Stimulated activated naive CD8-positive, alpha-beta T cell treated with anti-CD3 and anti-CD28 coated beads, Interleukin-15, amount 100 ng/mL, for 72 hours (primary cell): ENCODE results near the gene PTMA.

Experiments
- ATAC-seq: fragments of 150-1000 bp; cut with Tn5 transposase; 2 replicates; pipeline ENCODE4 v1.10.0; 2021; ENCODE audit warnings: mild to moderate bottlenecking, moderate library complexity
- DNase-seq, 2 donors: peaks; one replicate each; pipeline ENCODE4 v3.0.0; 2021 to 2022
- H3K27ac Mint-ChIP-seq, 2 donors: one replicate each; pipeline ENCODE4 v1.8.0; 2022; ENCODE audit warnings: mild to moderate bottlenecking in 2 of 2, mixed read lengths in 2 of 2, moderate library complexity in 2 of 2
- H3K27me3 Mint-ChIP-seq: one replicate; pipeline ENCODE4 v1.8.0; 2022; ENCODE audit warnings: mixed read lengths
- H3K4me1 Mint-ChIP-seq: one replicate; pipeline ENCODE4 v1.8.0; 2022; ENCODE audit warnings: mild to moderate bottlenecking, mixed read lengths
- H3K4me3 Mint-ChIP-seq, 2 donors: one replicate each; pipeline ENCODE4 v1.8.0; 2022; ENCODE audit warnings: mild to moderate bottlenecking in 2 of 2, mixed read lengths in 2 of 2, moderate library complexity in 1 of 2
- H3K9me3 Mint-ChIP-seq, 2 donors: one replicate each; pipeline ENCODE4 v1.8.0; 2022; ENCODE audit warnings: mixed read lengths in 2 of 2

Gene PTMA

DNA sequence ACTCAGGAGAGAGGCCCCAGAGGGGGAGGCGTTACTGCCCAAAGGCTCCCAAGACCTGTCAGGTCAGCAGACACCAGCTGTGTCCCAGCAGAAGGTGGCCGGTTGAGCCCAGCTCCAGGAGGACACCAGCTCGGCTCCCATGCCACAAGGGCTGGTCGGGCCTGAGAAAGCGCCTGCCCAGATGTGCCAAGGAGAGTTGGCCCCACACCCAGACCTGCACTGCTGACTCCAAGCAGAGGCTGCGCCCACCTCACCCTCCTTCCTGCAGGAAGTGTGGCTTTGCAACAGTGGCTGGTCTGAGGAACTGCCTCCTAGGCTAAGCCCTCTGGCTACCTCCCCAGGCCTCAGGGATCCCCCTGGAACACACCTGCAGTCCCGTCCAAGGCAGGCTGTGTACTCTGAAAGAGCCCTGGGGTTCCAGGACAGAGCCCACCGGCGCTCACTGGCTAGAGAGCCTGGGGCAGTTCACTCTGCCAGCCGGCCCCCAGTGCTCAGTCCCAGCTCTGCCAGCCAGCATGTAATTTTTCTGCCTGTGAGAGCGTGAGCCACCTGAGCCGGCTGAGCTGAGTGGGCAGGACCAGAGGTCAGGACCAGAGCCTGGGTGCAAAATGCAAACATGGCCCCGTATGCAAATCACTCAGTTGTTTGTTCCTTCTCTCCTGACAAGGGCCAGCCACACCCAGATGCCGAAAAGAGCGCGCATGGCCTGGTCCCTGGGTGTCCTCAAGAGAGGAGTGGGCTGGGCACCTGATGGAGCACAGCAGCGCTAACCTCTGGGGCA is 36.9 kb upstream of the PTMA start:
- DNase-seq = no peak
- no peak for ATAC-seq
- Mint-ChIP-seq H3K4me3 (no peak overlapping the region), H3K27me3 (no peaks in the 10 kb centered on the region), H3K27ac (no peak overlapping the region), H3K9me3 (no peaks in the 10 kb centered on the region), H3K4me1 (peaks cover 44% of the 10 kb centered on the region)

DNA sequence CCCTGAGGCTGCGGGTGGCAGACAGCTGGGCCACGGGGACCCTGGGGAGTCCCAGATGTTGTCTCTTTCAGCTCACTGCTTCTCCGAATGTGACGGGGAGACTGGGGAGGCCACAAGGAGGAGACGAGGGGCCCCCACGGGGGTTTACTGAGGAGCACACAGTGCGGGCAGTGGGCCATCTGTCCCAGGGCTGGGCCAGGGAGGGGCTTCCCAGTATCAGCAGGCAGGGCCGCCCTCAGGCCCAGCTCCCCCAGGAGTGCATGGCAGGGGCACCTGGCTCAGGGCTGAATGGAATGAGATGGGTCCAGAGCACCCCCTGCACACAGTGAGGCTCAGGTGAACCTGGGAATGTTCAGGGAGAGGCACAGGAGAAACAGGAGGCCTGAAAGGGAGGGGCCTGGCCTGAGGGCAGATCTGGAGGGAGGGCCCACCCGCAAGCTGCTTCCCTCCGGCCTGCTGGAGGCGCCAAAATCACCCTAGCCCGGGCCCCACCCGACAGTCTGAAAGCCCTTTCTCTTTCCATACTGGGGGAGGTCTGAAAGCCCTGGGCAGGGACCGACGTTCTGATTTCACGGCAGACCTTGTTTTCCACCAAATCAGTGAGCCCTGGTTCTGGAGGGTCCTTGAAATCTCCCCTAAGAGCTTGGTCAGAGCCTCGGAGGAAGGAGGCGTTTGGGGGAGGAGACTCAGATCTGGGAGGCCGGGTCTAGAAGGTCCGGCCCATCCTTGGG is 35.5 kb upstream of the PTMA start:
- ATAC-seq = no peak
- no peak overlapping the region for H3K4me3 Mint-ChIP-seq
- no peaks in the 10 kb centered on the region for H3K9me3 Mint-ChIP-seq
- H3K27ac Mint-ChIP-seq = peak overlapping the region in 1 of 2 donors; percentile 80
- peaks cover 44% of the 10 kb centered on the region for H3K4me1 Mint-ChIP-seq
- no peak for DNase-seq
- H3K27me3 Mint-ChIP-seq = no peaks in the 10 kb centered on the region

GRCh38 chr2:231673348-231673770 is 35.0 kb upstream of the PTMA start:
- Mint-ChIP-seq H3K9me3 (no peaks in the 10 kb centered on the region), H3K27me3 (no peaks in the 10 kb centered on the region), H3K27ac (no peak overlapping the region), H3K4me1 (peaks cover 46% of the 10 kb centered on the region), H3K4me3 (no peak overlapping the region)
- DNase-seq (no peak), ATAC-seq (no peak)

GRCh38 chr2:231674587-231675338 is 33.6 kb upstream of the PTMA start:
- Mint-ChIP-seq H3K27ac (peak overlapping the region in 1 of 2 donors; percentile 42), H3K9me3 (no peaks in the 10 kb centered on the region), H3K4me3 (peak overlapping the region in 1 of 2 donors; percentile 24), H3K4me1 (peaks cover 46% of the 10 kb centered on the region), H3K27me3 (peaks cover 2% of the 10 kb centered on the region)
- peak; percentile 69 to 76 for DNase-seq
- ATAC-seq = peak; percentile 87

- Mint-ChIP-seq H3K4me1 (peaks cover 50% of the 10 kb centered on the region), H3K27ac (no peak overlapping the region)
- no peak for ATAC-seq
Observed at GRCh38 chr2:231676243-231676642, 32.1 kb upstream of the PTMA start.

DNA sequence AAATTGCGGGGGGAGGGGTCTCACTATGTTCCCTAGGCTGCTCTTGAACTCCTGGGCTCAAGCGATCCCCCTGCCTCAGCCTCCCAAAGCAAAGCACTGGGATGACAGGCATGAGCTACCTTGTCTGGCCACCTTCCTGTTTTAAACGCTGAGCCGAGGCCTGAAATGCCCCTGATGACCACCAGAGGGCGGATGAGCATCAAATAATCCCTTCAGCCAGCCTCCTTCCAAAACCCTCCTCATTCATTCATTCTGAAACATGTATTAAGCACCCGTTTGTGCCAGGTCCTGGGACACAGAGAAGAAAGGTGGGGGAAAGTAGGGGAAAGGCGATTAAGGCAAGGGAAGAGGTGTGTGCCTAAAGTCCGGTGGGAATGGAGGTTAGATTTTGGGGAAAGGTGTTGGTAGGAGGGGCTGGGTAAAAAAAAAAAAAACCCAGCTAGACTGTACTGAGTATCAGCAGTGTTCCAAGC is 30.7 kb upstream of the PTMA start:
- ATAC-seq (peak; percentile 66), DNase-seq (peak; percentile 82 to 85)
- H3K9me3 Mint-ChIP-seq = no peaks in the 10 kb centered on the region
- H3K4me3 Mint-ChIP-seq = peak overlapping the region in 1 of 2 donors; percentile 11
- peaks cover 26% of the 10 kb centered on the region for H3K27me3 Mint-ChIP-seq
- peaks cover 45% of the 10 kb centered on the region for H3K4me1 Mint-ChIP-seq
- no peak overlapping the region for H3K27ac Mint-ChIP-seq

More at GRCh38 chr2:231676243-231676642, 32.1 kb upstream of the PTMA start:
- DNase-seq = no peak
- Mint-ChIP-seq H3K27me3 (peaks cover 12% of the 10 kb centered on the region), H3K9me3 (no peaks in the 10 kb centered on the region), H3K4me3 (no peak overlapping the region)

- DNase-seq (no peak), ATAC-seq (no peak)
- peaks cover 43% of the 10 kb centered on the region for H3K4me1 Mint-ChIP-seq
- H3K9me3 Mint-ChIP-seq = no peaks in the 10 kb centered on the region
- no peak overlapping the region for H3K27ac Mint-ChIP-seq
- H3K4me3 Mint-ChIP-seq = peak overlapping the region; percentile 32 to 53
- H3K27me3 Mint-ChIP-seq = peaks cover 47% of the 10 kb centered on the region
Observed at GRCh38 chr2:231679908-231680284, 28.4 kb upstream of the PTMA start.

DNA sequence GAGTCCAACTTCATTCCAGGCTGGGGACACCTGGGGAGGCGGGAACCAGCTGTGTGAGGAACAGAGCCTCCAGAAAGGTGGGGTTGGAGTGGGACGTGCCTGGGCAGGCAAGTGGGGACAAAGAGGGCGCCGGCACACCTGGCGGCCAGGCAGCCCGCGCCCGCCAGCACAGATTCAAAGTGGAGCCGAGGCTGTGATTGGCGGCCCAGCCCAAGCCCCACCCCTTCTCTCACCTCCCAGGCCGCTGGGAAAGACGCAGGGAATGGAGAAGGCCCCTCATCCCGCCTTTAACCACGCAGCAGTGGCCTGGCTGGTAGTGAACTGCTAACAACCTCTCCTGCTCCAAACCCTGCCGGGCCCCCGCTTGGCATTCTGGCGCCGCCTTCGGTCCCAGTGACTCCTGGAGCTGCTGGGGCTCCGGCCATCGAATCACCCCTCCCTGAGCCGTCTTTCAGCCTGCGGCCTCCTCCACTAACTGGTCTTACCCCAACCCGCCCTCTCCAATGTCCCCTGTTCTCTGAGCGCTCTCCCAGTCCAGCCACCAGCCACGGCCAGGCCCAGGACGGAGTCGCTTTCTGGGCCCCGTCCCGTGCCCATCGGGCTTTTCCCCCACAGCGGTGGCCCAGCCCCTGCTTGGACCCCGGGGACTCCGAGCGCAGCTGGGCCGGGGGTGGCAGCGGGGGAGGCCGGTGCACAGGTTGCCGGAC is 27.9 kb upstream of the PTMA start:
- ATAC-seq = no peak
- no peak for DNase-seq
- H3K9me3 Mint-ChIP-seq = no peaks in the 10 kb centered on the region
- peak overlapping the region; percentile 32 to 73 for H3K4me3 Mint-ChIP-seq
- no peak overlapping the region for H3K27ac Mint-ChIP-seq
- H3K4me1 Mint-ChIP-seq = peaks cover 43% of the 10 kb centered on the region
- H3K27me3 Mint-ChIP-seq = peaks cover 52% of the 10 kb centered on the region

GRCh38 chr2:231680992-231681852 is 27.1 kb upstream of the PTMA start:
- H3K27me3 Mint-ChIP-seq = peaks cover 52% of the 10 kb centered on the region
- peak overlapping the region; percentile 95 to 96 for H3K27ac Mint-ChIP-seq
- H3K9me3 Mint-ChIP-seq = no peaks in the 10 kb centered on the region
- no peak for DNase-seq
- peaks cover 40% of the 10 kb centered on the region for H3K4me1 Mint-ChIP-seq
- ATAC-seq = peak; percentile 32
- peak overlapping the region; percentile 82 to 89 for H3K4me3 Mint-ChIP-seq

- ATAC-seq (no peak), DNase-seq (no peak)
- Mint-ChIP-seq H3K4me1 (peaks cover 49% of the 10 kb centered on the region), H3K27ac (peak overlapping the region; percentile 10 to 77), H3K4me3 (no peak overlapping the region), H3K9me3 (no peaks in the 10 kb centered on the region), H3K27me3 (peaks cover 52% of the 10 kb centered on the region)
Observed at GRCh38 chr2:231682603-231683291, 25.6 kb upstream of the PTMA start.

DNA sequence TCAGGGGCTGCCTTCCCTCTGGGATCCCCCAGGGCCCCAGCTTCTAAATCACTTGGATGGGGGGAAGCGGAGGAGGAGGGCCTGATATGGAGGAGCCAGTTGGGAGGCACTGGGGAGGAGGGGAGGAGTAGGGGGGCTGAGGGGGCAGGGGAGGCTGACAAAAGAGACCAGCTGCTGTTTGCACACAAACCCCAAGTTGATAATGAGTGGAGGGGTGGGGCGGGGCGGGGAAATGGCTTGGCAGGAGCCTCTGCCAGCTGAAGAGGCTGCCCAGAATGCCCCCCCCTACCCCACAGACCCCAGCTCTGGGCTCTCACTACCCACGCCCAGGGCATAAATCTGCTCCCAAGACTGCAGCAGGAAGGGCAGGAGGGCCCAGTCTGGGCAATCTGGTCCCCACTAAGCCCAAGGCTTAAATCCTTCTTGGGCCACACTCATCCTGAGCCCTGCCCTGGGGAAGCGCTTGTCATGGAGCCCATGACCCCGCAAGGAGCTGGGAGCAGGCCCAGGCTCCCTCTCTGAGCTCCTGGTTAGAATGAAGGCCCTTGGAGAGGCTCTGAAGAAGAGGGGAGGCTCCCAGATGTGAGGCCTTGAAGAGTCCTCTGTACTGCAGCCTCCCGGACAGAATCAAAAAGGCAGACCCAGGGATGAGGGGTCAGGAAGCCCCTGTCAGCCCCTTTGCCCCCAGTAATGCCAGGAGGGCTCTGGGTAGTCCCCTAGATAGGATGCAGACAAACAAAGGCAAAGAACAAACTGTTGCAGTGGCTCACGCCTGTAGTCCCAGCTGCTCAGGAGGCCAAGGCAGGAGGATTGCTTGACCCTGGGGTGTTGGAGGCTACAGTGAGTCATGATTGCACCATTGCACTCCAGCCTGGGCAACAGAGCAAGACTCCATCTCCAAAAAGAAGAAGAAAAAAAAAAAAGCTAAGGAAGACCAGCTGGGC is 24.8 kb upstream of the PTMA start:
- no peak overlapping the region for H3K27ac Mint-ChIP-seq
- no peak overlapping the region for H3K4me3 Mint-ChIP-seq
- ATAC-seq (no peak), DNase-seq (no peak)
- peaks cover 51% of the 10 kb centered on the region for H3K4me1 Mint-ChIP-seq
- no peaks in the 10 kb centered on the region for H3K9me3 Mint-ChIP-seq
- H3K27me3 Mint-ChIP-seq = peaks cover 52% of the 10 kb centered on the region

DNA sequence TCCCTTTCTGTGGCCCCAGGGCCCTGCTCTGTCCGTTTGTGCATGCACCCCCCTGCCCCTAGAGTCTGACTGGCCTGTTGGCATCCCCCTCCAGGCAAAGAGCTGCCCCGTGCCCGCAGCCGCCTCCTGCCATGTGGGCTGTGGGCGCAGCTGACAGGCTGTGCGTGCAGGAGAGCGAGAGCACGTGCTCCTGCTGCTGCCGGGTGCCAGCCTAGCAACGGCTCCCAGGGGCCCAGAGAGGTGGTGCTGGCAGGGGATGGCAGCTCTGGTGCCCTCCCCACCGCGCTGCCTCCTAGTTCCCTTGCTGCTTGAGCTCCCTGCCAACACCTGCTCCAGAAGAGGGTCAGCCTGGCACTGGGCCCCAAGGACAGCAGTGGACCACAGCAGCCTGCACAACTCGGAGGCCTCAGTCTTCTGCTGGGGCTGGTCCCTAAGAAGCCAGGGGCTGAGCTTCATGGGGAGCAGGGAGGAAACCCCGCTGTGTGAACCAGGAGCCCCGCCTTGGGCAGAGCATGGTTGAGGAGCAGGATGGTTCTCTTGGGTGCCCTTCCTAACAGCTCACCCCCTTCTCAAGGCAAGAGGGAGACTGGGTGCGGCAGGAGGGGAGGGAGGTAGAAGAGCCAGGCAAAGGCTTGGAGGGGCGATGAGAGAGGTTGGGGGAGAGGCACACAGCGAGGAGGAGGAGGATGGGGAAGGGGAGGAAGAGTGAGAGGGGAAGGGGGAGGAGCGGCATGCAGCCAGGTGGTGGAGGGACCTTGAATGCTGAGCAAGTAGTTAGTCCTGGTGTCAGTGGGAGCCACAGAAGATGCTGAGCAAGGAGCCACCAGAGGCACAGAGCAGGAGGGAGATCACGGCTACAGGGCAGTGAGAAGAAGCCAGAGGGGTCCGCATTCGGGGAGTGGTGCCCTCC is 23.8 kb upstream of the PTMA start:
- Mint-ChIP-seq H3K27ac (no peak overlapping the region), H3K9me3 (no peaks in the 10 kb centered on the region), H3K4me1 (peaks cover 51% of the 10 kb centered on the region), H3K27me3 (peaks cover 52% of the 10 kb centered on the region), H3K4me3 (no peak overlapping the region)
- no peak for ATAC-seq
- DNase-seq = no peak
